GM12873 (cell line): ENCODE measurements around the gene MCM10.

Experiments used
- TF ChIP-seq, protein P1 (sequence below): IDR thresholded peaks from 2 replicates; pipeline ENCODE4 v1.5.1; 2012; ENCODE audit warnings: low read depth, mild to moderate bottlenecking, moderate library complexity, low read length, control low read depth; ENCODE audit not compliant: insufficient read depth; ENCODE audit errors: missing control alignments

MCM10 gene

GRCh38 chr10:13167568-13167967 is 6.2 kb downstream of the MCM10 start:
- TF ChIP-seq, protein P1, sequence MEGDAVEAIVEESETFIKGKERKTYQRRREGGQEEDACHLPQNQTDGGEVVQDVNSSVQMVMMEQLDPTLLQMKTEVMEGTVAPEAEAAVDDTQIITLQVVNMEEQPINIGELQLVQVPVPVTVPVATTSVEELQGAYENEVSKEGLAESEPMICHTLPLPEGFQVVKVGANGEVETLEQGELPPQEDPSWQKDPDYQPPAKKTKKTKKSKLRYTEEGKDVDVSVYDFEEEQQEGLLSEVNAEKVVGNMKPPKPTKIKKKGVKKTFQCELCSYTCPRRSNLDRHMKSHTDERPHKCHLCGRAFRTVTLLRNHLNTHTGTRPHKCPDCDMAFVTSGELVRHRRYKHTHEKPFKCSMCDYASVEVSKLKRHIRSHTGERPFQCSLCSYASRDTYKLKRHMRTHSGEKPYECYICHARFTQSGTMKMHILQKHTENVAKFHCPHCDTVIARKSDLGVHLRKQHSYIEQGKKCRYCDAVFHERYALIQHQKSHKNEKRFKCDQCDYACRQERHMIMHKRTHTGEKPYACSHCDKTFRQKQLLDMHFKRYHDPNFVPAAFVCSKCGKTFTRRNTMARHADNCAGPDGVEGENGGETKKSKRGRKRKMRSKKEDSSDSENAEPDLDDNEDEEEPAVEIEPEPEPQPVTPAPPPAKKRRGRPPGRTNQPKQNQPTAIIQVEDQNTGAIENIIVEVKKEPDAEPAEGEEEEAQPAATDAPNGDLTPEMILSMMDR: no peak

DNA sequence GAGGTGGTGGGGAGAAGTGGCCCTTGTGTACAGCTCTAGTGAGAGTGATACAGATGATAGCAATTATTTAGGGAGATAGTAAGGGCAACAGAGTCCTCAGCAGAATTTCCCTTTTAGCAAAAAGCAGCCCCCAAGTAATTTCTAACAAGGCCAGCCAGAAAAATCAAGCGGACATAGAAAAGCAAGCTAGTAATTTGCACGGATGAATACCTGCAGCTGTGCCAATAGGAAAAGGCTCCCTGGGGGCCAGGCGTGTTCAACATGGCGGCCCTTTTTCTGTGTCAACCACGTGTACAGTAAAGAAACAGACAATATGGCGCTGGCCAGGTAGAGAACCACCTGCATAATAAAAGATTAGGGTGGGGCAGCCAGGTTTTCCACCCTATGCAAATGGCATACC is 7.4 kb downstream of the MCM10 start:
- TF ChIP-seq, protein P1: no peak

GRCh38 chr10:13173616-13174015 is 12.3 kb downstream of the MCM10 start:
- TF ChIP-seq, protein P1: no peak

DNA sequence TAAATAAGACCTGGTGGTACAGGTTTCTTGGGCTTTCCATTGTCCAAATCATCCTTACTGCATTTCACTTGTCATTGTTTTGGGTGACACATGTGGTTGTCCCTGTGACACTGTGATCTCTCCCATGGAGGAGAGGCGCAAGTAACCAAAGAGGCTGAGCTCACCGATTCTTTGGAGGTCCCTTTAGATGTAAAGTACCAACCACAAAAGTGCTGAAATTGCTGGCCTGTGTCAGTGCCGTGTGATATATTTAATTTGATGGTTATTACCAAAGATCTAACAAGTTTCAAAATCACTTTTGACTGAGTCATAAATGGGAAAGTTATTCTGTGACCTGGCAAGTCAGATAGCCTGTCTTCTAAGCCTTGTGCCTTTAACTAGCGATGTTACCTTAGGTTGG is 19.4 kb downstream of the MCM10 start:
- TF ChIP-seq, protein P1: no peak

GRCh38 chr10:13182424-13182823 is 21.1 kb downstream of the MCM10 start:
- TF ChIP-seq, protein P1: no peak

DNA sequence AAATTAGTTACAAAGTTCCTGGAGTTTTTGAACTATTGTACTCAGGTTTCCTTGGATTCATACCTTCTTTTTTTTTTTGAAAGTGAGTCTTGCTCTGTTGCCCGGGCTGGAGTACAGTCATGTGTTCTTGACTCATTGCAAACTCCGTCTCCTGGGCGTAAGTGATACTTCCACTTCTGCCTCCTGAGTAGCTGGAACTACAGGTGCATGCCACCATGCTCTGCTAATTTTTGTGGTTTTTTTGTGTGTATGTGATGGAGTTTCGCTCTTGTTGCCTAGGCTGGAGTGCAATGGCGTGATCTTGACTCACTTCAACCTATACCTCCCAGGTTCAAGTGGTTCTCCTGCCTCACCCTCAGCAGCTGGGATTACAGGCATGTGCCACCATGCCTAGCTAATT is 22.3 kb downstream of the MCM10 start:
- TF ChIP-seq, protein P1: no peak

DNA sequence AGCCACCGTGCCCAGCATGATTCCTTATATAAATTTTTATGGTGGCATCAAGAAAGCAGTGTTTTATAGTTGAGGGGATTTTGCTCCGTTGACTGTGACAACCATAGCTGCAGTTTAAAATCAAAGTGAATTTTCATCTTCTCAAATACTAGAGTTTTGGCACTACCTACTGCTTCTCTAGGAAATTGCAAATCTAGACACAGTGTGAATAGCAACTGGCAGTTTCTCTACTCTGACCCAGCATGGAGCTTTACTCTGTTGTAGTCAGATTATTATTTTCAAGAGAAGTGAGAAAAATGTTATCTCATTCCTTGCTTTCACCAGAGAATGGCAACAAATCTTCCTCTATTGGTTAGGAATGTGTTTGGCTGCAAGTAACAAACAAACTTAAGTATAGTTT is 22.9 kb downstream of the MCM10 start:
- TF ChIP-seq, protein P1: no peak
